HG03103 (cell line): Measurements from ENCODE around the gene ANTXR1.
"Not testable (repeated sequence)": the region's sequence is repeated elsewhere in the genome, so short reads cannot be mapped to it uniquely, and the experiment has no call there.

ENCODE experiments used
- ATAC-seq: cut with Tn5 transposase; IDR thresholded peaks from one replicate; pipeline ENCODE4 v1.9.1; 2021; ENCODE audit warnings: low read depth; ENCODE audit not compliant: unreplicated experiment

The ANTXR1 gene

GRCh38 chr2:69157441-69157840 lies 144.5 kb downstream of the ANTXR1 start:
- ATAC-seq: no peak

- no peak for ATAC-seq
These were observed 147.0 kb downstream of the ANTXR1 start for GRCh38 chr2:69159986-69160385.

- no peak for ATAC-seq
These were observed 149.1 kb downstream of the ANTXR1 start for GRCh38 chr2:69162057-69162456.

GRCh38 chr2:69163109-69163508 lies 150.1 kb downstream of the ANTXR1 start:
- ATAC-seq: peak; percentile 45

- no peak for ATAC-seq
These were observed 150.6 kb downstream of the ANTXR1 start for GRCh38 chr2:69163556-69163955.

GRCh38 chr2:69164061-69164778 lies 151.2 kb downstream of the ANTXR1 start:
- no peak for ATAC-seq

- no peak for ATAC-seq
These were observed 152.3 kb downstream of the ANTXR1 start for GRCh38 chr2:69165091-69165880.

GRCh38 chr2:69166465-69166811 lies 153.5 kb downstream of the ANTXR1 start:
- no peak for ATAC-seq

GRCh38 chr2:69166812-69167468 lies 154.0 kb downstream of the ANTXR1 start:
- ATAC-seq: no peak

- no peak for ATAC-seq
These were observed 154.5 kb downstream of the ANTXR1 start for GRCh38 chr2:69167469-69167822.

- ATAC-seq: no peak
These were observed 155.3 kb downstream of the ANTXR1 start for GRCh38 chr2:69168144-69168813.

- no peak for ATAC-seq
These were observed 156.1 kb downstream of the ANTXR1 start for GRCh38 chr2:69168950-69169654.

- no peak for ATAC-seq
These were observed 156.8 kb downstream of the ANTXR1 start for GRCh38 chr2:69169655-69170389.

GRCh38 chr2:69170661-69171060 lies 157.7 kb downstream of the ANTXR1 start:
- no peak for ATAC-seq

- no peak for ATAC-seq
These were observed 158.3 kb downstream of the ANTXR1 start for GRCh38 chr2:69171116-69171896.

- ATAC-seq: no peak
These were observed 159.0 kb downstream of the ANTXR1 start for GRCh38 chr2:69171897-69172525.

GRCh38 chr2:69173706-69174105 lies 160.7 kb downstream of the ANTXR1 start:
- ATAC-seq: no peak

GRCh38 chr2:69174211-69174610 lies 161.2 kb downstream of the ANTXR1 start:
- ATAC-seq: not testable (repeated sequence)
